NCI-H146 treated with DMSO at 0.1 percent for 48 hours (cell line): Measurements from ENCODE around the gene EBF3.

ENCODE experiments used
- DNase-seq: peaks from one replicate; lab custom pipeline; 2025; ENCODE audit not compliant: unreplicated experiment; lab: John Stamatoyannopoulos, UW

Gene EBF3

GRCh38 chr10:129877773-129878371 lies 86.2 kb downstream of the EBF3 start:
- DNase-seq: no peak

GRCh38 chr10:129876838-129877237 lies 87.2 kb downstream of the EBF3 start:
- no peak for DNase-seq

GRCh38 chr10:129875993-129876726 lies 87.9 kb downstream of the EBF3 start:
- no peak for DNase-seq

- no peak for DNase-seq
Measured at GRCh38 chr10:129873351-129873750, 90.7 kb downstream of the EBF3 start.

GRCh38 chr10:129871966-129872365 lies 92.1 kb downstream of the EBF3 start:
- DNase-seq: no peak

- DNase-seq: no peak
Measured at GRCh38 chr10:129870961-129871621, 93.0 kb downstream of the EBF3 start.

- DNase-seq: no peak
Measured at GRCh38 chr10:129870474-129870757, 93.7 kb downstream of the EBF3 start.

- DNase-seq: no peak
Measured at GRCh38 chr10:129869596-129870473, 94.2 kb downstream of the EBF3 start.

GRCh38 chr10:129868449-129869035 lies 95.5 kb downstream of the EBF3 start:
- no peak for DNase-seq

- no peak for DNase-seq
Measured at GRCh38 chr10:129867631-129868179, 96.4 kb downstream of the EBF3 start.

- no peak for DNase-seq
Measured at GRCh38 chr10:129866894-129867293, 97.2 kb downstream of the EBF3 start.

GRCh38 chr10:129865960-129866359 lies 98.1 kb downstream of the EBF3 start:
- no peak for DNase-seq

GRCh38 chr10:129865413-129865812 lies 98.7 kb downstream of the EBF3 start:
- DNase-seq: no peak

GRCh38 chr10:129864601-129865126 lies 99.4 kb downstream of the EBF3 start:
- DNase-seq: no peak

- no peak for DNase-seq
Measured at GRCh38 chr10:129864082-129864481, 100.0 kb downstream of the EBF3 start.

- no peak for DNase-seq
Measured at GRCh38 chr10:129863201-129863663, 100.8 kb downstream of the EBF3 start.

- DNase-seq: no peak
Measured at GRCh38 chr10:129861776-129862531, 102.1 kb downstream of the EBF3 start.

GRCh38 chr10:129860396-129860795 lies 103.7 kb downstream of the EBF3 start:
- no peak for DNase-seq

- DNase-seq: no peak
Measured at GRCh38 chr10:129859536-129859935, 104.5 kb downstream of the EBF3 start.
